Measurements from ENCODE around the gene FTCD. TPM values are rescaled to one million over a fixed set of nuclear protein-coding genes. Genes with fewer than 3 reads are reported as not detected.

FTCD gene
- total RNA-seq, 2 donors from 2014 or later, result 0.27 TPM; not detected in 1

DNA sequence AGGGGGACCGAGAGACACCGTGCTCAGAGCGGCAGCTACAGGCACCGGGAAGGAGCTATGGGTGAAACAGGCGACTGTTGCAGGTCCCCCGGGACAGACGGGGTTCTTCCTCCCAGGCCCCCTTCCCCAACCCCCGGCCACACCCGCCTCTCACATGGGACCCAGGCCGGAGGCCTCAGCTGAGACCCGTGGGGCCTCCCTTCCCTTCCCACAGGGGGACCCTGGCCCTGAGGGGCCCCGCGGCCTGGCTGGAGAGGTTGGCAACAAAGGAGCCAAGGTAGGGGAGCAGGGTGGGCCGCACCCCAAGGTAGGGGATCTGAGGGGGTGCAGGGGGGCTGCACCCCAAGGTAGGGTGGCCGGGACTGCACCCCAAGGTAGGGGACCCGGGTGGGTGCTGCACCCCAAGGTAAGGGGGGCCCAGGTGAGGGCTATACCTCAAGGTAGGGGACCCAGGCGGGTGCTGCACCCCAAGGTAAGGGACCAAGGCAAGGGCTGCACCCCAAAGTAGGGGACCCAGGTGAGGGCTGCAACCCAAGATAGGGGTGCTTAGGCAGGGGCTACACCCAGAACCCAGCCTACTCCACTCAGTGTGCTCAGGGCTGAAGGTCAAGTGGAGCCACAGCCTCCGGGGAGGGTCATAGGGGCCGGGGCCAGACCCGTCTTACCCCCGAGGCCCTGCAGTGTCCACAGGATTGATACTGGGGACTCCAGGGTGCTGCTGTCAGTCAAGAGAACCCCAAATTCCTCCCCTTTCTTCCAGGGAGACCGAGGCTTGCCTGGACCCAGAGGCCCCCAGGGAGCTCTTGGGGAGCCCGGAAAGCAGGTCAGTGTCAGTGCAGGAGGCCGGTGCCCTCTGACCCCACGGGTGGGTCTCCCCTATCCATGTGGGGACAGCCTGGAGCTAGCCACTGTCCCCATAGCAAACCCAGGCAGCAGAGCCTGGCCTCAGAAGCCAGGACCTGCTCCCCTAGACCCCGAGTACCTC lies 34.8 kb downstream of the FTCD start:
- Histone ChIP-seq H3K36me3 (peaks cover 93% of the 10 kb centered on the region), H3K27ac (peak overlapping the region in 1 of 2 donors; percentile 6), H3K9me3 (no peaks in the 10 kb centered on the region), H3K4me3 (no peak overlapping the region), H3K4me1 (ENCODE audit: control insufficient read depth in 1 of 2, low read depth in 2 of 2) (no peaks in the 10 kb centered on the region), H3K27me3 (replicated peaks; ENCODE audit: insufficient read depth) (no peaks in the 10 kb centered on the region)
- TF ChIP-seq, protein P1, sequence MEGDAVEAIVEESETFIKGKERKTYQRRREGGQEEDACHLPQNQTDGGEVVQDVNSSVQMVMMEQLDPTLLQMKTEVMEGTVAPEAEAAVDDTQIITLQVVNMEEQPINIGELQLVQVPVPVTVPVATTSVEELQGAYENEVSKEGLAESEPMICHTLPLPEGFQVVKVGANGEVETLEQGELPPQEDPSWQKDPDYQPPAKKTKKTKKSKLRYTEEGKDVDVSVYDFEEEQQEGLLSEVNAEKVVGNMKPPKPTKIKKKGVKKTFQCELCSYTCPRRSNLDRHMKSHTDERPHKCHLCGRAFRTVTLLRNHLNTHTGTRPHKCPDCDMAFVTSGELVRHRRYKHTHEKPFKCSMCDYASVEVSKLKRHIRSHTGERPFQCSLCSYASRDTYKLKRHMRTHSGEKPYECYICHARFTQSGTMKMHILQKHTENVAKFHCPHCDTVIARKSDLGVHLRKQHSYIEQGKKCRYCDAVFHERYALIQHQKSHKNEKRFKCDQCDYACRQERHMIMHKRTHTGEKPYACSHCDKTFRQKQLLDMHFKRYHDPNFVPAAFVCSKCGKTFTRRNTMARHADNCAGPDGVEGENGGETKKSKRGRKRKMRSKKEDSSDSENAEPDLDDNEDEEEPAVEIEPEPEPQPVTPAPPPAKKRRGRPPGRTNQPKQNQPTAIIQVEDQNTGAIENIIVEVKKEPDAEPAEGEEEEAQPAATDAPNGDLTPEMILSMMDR (IDR thresholded peaks at IDR 0.05), result no peak
- ATAC-seq (ENCODE audit: insufficient number of reproducible peaks, low FRiP score, low read depth) (no peak), DNase-seq (ENCODE audit: low spot score) (no peak)

DNA sequence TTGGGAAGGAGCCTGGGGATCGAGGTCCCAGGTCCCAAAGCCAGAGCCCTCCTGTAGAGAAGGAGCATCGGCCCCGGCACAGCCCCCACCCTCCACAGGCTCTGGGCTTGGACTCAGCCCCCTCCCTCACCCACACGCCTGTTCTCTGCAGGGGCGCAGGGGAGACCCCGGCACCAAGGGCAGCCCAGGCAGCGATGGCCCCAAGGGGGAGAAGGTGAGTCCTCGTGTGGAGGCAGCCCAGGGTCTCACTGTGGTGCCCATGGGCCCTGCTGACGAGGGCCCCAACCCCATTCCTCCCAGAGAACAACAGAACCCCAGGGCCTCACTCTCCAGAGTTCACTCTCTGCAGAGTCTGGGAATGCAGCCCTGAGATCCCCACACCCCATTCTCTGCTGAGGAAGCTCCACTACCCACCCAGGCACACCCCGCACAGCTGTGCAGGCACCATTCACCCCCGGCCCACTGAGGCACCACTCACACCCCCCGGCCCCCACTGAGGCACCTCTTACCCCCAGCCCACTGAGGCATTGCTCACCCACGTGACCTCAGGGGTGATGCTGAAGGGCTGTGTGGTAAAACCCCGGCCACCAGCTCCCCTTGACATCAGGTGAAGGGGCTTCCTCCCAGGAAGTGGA lies 35.6 kb downstream of the FTCD start:
- DNase-seq (ENCODE audit: low spot score) (no peak), ATAC-seq (ENCODE audit: insufficient number of reproducible peaks, low FRiP score, low read depth) (no peak)
- Histone ChIP-seq H3K9me3 (no peaks in the 10 kb centered on the region), H3K27ac (no peak overlapping the region), H3K4me3 (no peak overlapping the region), H3K27me3 (replicated peaks; ENCODE audit: insufficient read depth) (no peaks in the 10 kb centered on the region), H3K36me3 (peaks cover 93% of the 10 kb centered on the region), H3K4me1 (ENCODE audit: control insufficient read depth in 1 of 2, low read depth in 2 of 2) (no peaks in the 10 kb centered on the region)
- TF ChIP-seq, protein P1 (IDR thresholded peaks at IDR 0.05), result no peak

DNA sequence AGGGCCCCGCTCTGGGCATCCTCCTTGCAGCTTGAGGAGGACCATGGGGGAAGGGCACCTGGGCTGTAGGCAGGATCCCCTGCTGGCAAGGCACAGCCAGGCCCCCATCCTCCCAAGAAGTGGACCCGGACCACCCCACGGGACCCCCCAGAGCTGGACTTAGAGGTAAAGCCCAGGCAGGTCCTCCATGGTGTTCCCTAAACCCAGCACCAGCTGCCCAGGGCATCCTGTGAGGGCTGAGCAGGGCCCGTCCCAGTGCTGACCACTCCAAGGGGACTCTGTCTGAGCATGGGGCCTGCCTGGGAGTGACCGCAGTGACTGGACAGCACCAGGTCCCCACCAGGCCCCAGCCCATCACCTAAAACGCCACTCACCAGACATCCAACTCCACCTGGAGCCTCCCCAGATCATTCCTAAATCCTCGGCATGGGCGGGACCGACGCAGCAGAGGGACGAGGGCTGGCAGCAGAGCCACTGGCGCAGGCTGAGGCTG lies 36.2 kb downstream of the FTCD start:
- DNase-seq (ENCODE audit: low spot score), result no peak

DNA sequence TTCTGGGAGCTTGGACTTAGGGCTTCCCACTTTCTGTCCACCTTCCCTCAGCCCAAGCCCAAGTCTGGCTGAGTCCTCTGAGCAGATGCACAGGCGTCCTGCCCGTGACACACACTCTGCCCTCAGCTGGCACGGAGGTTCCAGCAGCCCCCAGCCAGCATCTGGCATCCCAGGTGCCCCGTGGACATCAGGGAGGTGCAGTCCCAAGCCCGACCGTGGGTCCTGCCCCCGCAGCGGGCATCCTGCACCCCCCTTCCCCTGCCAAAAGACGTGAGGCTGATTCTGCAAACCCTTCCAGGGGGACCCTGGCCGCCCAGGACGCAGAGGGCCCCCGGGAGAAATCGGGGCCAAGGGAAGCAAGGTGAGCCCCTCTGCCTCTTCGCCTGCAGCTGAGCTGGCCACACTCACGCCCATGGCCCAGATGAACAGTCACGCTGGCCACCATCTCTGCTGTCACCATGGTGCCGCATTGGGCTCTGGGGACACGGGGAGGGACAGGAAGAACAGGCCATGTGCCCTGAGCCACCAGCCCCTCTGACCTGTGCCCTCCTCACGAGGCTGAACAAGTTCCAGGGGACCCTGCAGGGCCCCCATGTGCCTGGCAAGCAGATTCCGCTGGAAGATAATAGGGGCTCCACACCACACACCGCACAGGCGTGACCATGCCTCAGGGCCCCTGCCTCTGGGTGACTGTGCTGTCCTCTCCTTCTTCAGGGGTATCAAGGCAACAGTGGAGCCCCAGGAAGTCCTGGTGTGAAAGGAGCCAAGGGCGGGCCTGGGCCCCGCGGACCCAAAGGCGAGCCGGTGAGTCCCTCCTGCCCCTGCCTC lies 36.8 kb downstream of the FTCD start:
- TF ChIP-seq, protein P1 (IDR thresholded peaks at IDR 0.05), result no peak
- Histone ChIP-seq H3K4me1 (ENCODE audit: control insufficient read depth in 1 of 2, low read depth in 2 of 2) (no peaks in the 10 kb centered on the region), H3K36me3 (peaks cover 100% of the 10 kb centered on the region), H3K27me3 (replicated peaks; ENCODE audit: insufficient read depth) (no peaks in the 10 kb centered on the region), H3K9me3 (no peaks in the 10 kb centered on the region), H3K27ac (peak overlapping the region; percentile 21 to 44), H3K4me3 (no peak overlapping the region)
- ATAC-seq (ENCODE audit: insufficient number of reproducible peaks, low FRiP score, low read depth), result no peak
- no peak for DNase-seq (ENCODE audit: low spot score)

More for the DNA sequence above, 36.2 kb downstream of the FTCD start:
- Histone ChIP-seq H3K27me3 (replicated peaks; ENCODE audit: insufficient read depth) (no peaks in the 10 kb centered on the region), H3K27ac (peak overlapping the region in 1 of 2 donors; percentile 21), H3K4me1 (ENCODE audit: control insufficient read depth in 1 of 2, low read depth in 2 of 2) (no peaks in the 10 kb centered on the region), H3K4me3 (no peak overlapping the region), H3K36me3 (peaks cover 93% of the 10 kb centered on the region), H3K9me3 (no peaks in the 10 kb centered on the region)
- ATAC-seq (ENCODE audit: insufficient number of reproducible peaks, low FRiP score, low read depth), result no peak
- TF ChIP-seq, protein P1 (IDR thresholded peaks at IDR 0.05), result no peak

Data from thoracic aorta (tissue), 2 donors.